ENCODE measurements around the gene RPS27. TPM values are rescaled to one million over a fixed set of nuclear protein-coding genes. Genes with fewer than 3 reads are reported as not detected.
A peak's percentile ranks its signal among the peaks of the same experiment; 100 is the strongest.
"Not testable (repeated sequence)": the region's sequence is repeated elsewhere in the genome, so short reads cannot be mapped to it uniquely, and the experiment has no call there.

The RPS27 gene
- total RNA-seq, 1 experiment from 2014 or later = 3,546 TPM

DNA sequence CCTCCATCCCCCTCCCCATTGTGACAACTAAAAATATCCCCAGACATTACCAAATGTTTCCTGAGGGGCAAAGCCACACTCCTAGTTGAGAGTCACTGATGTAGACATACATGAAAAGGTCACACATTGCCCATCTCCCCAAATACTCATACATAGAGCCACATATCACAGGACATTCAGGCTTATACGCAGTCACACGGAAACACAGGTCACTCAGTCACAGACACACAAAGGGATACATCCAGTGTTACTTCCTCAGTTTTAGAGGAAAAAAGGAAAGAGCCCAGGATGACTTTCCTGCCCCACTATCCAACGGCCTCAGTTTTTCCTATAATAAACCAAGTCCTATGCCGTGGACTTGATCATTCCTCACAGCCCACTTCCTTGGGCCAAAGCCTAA is 29.1 kb upstream of the RPS27 start:
- no peak for DNase-seq (ENCODE audit: low spot score)

DNA sequence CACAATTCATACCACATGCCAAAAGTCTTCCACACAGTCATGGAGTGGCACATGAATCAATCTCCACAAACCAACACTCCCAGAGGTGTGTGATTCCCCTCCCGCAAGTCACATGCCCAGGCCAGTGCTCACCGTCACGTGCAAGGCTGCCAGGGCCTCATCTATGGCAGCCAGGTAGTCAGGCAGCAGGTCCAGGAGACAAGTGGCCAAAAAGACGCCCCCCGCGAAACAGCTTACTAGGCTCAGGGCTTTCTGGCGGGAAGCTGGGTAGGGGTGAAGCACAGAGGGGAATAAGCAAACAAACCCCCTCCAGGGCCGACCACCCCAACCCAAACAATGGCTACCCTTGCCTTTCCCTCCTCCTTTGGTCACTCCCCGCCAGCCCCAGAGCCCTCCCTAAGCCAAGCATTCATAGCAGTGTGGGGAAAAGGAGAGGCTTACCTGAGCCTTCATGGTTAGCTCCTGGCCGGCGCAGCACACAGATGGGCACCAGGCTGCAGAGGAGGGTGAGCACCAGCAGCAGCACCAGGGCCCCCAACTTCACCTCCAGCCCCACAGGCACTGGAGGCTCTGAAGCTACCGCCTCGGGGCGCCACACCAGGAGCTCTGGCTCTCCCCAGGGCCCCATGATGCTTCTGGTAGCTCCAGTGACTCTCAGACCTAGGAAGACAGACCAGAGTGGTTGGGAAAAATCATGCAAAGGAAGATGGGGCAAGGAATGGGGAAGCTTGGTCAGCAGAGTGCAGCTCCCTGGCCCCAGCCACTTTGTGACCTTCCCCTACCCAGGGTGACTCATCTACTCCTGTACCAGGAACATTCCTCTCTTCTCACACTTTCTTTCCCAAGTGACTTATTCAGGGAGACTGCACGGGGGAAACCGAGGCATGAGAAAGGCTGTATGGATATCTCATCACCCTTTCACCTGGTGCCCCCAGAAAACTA is 28.2 kb upstream of the RPS27 start:
- no peak for DNase-seq (ENCODE audit: low spot score)

DNA sequence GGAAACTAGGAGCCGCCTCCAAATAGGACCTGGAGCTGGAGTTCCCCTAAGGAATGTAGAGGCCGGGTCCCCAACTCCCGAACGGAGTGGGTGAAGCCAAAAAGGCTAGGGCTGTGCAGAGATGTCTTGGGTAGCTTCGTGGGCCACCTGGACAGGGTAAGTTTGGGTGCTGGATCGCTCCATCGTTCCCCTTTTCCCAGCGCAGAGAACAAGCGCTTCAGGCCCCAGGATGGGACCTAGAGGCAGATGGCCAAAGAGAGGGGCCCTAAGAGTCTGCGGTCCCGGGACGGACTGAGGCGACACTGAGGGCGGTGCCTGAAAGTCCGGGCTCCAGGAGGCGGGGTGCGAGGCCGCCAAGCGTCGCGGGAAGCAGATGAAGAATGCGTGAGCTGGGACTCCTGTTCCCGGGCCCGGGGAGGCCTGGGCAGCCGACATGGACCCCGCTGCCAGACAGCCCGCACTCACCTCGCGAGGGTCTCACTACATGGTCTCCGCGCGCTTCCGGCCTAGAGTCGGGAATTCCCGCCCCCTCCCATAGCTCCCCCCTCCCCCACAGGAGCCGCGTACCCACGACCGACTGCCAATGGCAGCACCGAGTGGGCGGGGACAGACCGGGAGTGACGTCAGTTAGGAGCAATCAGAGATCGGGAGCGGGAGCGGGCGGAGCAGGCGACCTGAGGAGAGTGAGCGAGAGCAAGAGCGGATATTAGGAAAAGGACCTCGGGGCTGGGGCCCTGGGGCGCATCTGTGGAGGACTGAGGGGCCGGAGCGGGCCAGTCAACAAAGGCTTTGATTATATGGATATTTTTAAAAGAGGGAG is 27.3 kb upstream of the RPS27 start, which contains the start of gene SLC39A1:
TSS of gene SLC39A1 (minus strand) at position 508 of the 820 bp plus-strand sequence. CDS start 822 bp downstream, outside the sequence.
- DNase-seq (ENCODE audit: low spot score) = peak; percentile 96

DNA sequence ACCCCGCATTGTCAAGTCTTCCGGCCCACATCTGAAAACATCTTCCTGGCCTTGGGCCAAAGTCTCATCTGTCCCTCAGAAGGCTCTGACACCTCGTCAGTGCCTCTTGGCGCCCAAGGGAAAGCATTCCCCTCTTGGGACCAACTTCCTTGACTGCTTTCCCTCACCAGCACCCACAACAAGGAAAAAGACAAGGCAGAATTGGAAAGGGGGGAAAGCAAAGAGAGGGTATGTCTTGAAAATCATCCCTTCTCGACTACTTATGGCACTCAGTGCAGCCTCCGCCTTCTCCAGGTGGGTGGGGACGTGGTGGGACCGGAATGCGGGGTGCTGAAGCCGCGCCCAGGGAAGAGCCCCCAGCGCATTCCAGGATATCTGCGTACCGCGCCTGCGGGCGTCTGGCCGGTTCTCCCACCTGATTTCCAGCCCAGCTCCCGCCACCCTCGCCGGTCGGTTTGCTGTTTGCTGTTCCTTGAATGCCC is 26.7 kb upstream of the RPS27 start:
- no peak for DNase-seq (ENCODE audit: low spot score)

DNA sequence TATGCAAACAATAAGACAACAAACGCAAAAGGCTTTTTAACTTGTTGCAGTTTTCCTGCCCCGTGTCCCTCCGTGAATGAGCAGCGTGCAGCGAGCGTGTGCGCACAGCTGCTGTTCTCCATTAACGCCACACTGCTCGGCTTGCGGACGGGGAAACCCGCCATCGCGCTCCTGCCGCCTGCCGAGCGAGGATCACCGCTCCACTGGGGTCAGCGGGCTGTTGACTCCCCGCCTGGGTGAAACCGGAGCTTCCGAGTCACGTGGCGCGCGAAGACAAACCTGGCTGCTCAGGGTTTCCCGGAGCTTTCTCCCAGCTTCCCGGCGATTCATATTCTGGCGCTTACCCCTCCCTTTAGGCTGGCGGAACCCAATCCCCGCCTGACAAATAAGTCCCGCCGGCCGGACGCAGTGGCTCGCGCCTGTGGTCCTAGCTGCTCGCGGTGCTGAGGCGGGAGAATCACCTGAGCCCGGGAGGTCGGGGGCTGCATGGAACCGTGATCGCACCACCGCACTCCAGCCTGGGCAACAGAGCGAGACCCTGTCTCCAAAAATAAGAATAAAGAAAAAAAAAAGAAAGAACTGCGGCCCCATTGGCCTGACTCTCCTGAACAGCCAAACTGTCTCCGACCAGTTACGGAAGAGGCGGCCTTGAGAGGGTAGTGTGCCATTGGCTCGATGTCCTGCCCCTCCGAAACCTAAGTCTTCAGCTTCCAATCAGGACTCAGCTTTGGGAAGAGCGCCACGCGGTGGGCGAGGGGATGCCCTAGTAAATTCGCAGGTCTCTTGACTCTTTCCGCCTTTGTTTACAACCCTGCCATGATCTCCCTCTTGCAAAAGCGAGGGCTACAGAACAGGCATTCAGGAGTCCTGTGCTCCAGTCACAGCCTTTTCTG is 23.2 kb upstream of the RPS27 start, which contains the start of gene CREB3L4:
TSS of gene CREB3L4 (plus strand) at position 796 of the 893 bp plus-strand sequence. CDS start 624 bp downstream, outside the sequence.
- DNase-seq (ENCODE audit: low spot score) = peak; percentile 98

- DNase-seq (ENCODE audit: low spot score) = no peak
Measured at GRCh38 chr1:153968000-153968363, 22.6 kb upstream of the RPS27 start.

GRCh38 chr1:153968408-153968807 is 22.2 kb upstream of the RPS27 start:
- DNase-seq (ENCODE audit: low spot score) = no peak

DNA sequence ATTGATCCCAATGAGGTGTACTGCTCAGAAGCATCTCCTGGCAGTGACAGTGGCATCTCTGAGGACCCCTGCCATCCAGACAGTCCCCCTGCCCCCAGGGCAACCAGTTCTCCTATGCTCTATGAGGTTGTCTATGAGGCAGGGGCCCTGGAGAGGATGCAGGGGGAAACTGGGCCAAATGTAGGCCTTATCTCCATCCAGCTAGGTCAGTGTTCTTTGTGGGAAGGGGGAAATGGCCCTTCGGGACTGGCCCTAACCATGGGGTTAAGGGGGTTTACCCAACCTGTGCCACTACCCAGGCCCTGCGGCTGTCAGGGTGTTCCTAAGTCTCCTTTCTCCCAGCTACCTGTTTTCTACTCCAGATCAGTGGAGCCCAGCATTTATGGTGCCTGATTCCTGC is 21.6 kb upstream of the RPS27 start:
- no peak for DNase-seq (ENCODE audit: low spot score)

DNA sequence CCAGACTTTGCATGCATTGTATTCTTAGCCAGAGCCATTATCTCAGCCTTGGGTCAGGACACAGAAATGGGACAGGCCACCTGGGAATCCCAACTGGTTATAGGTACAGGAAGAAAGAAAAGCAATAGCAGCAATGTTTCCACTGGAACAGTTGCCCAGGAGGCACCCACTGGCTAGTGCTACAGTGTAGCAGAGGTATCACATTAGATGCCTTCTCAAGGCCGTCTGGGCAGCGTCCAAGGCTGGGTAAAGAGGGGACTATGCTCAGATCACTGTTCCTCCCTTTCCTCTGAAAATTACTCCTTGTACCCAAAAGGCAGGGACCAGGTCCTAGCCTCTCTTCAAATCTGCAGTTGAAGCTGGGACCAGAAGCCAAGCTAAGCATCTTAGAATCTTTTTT is 20.2 kb upstream of the RPS27 start:
- no peak for DNase-seq (ENCODE audit: low spot score)

- DNase-seq (ENCODE audit: low spot score) = no peak
Measured at GRCh38 chr1:153973071-153973470, 17.5 kb upstream of the RPS27 start.

GRCh38 chr1:153973525-153973924 is 17.0 kb upstream of the RPS27 start:
- no peak for DNase-seq (ENCODE audit: low spot score)

DNA sequence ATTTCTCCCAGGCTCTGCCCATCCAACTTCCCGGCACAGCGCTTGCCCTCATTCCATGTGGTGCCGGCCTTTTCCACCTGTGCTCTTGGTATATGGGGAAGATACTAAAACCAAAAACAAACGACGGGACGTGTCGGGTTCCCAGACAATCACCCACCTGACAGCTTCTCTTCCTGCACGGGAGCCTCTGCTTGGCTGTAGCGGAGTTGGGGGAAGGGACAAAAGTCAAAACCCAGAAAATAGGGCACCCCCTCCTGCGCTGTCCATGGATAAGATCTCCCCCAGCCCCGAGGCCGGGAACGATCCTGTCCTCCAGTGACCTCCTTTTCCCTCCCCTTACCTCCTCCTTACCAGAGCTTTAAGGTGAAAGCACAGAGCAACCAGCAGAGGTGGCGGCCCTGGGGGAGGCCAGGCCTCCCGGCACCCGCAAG is 13.7 kb upstream of the RPS27 start:
- no peak for DNase-seq (ENCODE audit: low spot score)

- DNase-seq (ENCODE audit: low spot score) = peak; percentile 74
Measured at GRCh38 chr1:153977250-153978240, 13.0 kb upstream of the RPS27 start, which contains the start of gene JTB. Gene JTB, minus strand, starts transcription at chr1:153977674. Its CDS starts 422 bp downstream, at chr1:153977252.

DNA sequence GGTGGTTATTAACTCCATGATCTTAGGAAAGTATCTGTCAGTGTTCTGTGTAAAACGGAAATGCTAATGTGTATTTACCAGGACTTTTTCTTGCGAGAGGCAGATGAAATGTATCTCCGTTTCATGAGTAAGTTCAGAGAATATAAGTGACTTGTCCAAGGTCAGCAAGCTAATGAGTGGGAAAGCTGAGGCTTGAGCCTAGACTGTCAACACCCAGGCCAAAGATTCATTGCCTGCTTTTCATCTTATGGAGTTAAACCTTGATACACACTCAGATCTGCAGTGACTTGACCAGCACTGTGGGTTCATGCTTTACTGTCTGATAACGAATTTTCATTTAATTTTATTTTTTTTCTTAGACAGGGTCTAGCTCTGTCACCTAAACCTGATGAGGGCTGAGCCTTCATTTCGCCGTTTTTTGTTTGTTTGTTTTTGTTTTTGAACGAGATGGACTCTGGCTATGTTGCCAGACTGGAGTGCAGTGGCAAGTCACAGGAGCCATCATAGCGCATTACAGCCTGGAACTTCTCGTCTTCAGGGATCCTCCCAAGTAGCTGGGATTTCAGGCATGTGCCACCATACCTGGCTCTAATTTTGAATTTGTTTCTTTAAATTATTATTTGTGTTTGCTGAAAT is 12.2 kb upstream of the RPS27 start:
- no peak for DNase-seq (ENCODE audit: low spot score)

DNA sequence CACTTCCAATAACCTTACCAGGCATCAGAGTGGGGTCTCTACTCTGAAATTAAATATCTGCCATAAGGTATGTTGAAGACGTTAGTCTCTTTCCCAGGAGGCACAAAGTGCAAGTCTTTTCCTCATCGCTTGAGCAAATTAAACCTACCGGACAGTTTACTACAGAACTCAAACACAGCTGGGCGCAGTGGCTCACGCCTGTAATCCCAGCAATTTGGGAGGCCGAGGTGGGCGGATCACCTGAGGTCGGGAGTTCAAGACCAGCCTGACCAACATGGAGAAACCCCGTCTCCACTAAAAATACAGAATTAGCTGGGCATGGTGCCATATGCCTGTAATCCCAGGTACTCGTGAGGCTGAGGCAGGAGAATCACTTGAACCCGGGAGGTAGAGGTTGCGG is 11.5 kb upstream of the RPS27 start:
- not testable (repeated sequence) for DNase-seq (ENCODE audit: low spot score)

GRCh38 chr1:153981735-153982134 is 8.8 kb upstream of the RPS27 start:
- not testable (repeated sequence) for DNase-seq (ENCODE audit: low spot score)

DNA sequence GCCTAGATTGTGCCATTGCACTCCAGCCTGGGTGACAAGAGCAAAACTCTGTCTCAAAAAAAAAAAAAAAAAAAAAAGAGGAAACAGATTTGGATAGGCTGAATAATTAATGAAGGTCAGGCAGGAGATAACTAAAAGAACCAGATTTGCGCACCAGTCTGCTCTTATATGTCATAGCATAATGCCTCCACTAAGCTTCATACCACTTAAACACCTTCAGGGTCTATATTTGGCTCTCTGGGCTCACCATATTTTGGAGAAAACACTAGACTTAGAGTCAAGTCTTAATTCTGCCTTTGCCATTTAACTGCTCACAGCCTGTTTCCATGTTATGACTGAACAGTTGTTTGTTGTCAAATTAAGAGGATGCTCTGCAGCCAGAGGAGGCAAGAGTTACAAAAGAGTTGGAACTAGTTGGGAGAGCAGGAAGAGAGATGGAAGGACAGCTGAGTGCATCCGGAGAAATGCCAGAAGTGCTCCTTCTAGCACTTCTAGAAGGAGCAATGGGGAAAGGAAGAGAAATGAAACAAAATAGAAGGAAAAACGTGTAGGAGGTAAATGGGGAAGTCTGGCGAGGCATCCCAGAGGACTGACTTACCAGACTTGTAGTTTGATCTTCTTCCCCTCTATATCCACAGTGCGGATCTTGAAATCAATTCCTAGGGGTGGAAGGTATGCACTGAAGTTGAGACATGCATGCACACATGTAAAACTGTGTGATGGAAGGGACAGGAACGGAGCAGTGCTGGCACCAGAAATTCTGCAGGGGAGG is 6.3 kb upstream of the RPS27 start:
- no peak for DNase-seq (ENCODE audit: low spot score)

- no peak for DNase-seq (ENCODE audit: low spot score)
Measured at GRCh38 chr1:153985341-153985912, 5.1 kb upstream of the RPS27 start.

Measured in H4 (cell line).